GM18526 (cell line): ENCODE measurements around the gene XCL1.

Experiments
- POLR2A ChIP-seq: IDR thresholded peaks from 3 replicates; pipeline ENCODE4 v1.6.1; 2011; ENCODE audit not compliant: insufficient read length; ENCODE audit errors: extremely low read depth

XCL1 gene

GRCh38 chr1:168603501-168604110, 27.2 kb downstream of the XCL1 start:
- TF ChIP-seq POLR2A, result no peak

GRCh38 chr1:168605443-168605842, 29.0 kb downstream of the XCL1 start:
- no peak for TF ChIP-seq POLR2A

GRCh38 chr1:168606096-168606495, 29.7 kb downstream of the XCL1 start:
- no peak for TF ChIP-seq POLR2A

- no peak for TF ChIP-seq POLR2A
These were observed 31.5 kb downstream of the XCL1 start for GRCh38 chr1:168607872-168608428.

GRCh38 chr1:168608796-168609715, 32.7 kb downstream of the XCL1 start:
- TF ChIP-seq POLR2A, result no peak

GRCh38 chr1:168609741-168610510, 33.5 kb downstream of the XCL1 start:
- no peak for TF ChIP-seq POLR2A

- TF ChIP-seq POLR2A, result no peak
These were observed 36.6 kb downstream of the XCL1 start for GRCh38 chr1:168613038-168613451.

GRCh38 chr1:168613691-168614231, 37.4 kb downstream of the XCL1 start:
- no peak for TF ChIP-seq POLR2A

- TF ChIP-seq POLR2A, result no peak
These were observed 37.8 kb downstream of the XCL1 start for GRCh38 chr1:168614235-168614634.

- TF ChIP-seq POLR2A, result no peak
These were observed 39.6 kb downstream of the XCL1 start for GRCh38 chr1:168615965-168616364.

GRCh38 chr1:168617974-168618750, 41.8 kb downstream of the XCL1 start:
- TF ChIP-seq POLR2A, result no peak

GRCh38 chr1:168618886-168619285, 42.5 kb downstream of the XCL1 start:
- TF ChIP-seq POLR2A, result no peak

- no peak for TF ChIP-seq POLR2A
These were observed 45.0 kb downstream of the XCL1 start for GRCh38 chr1:168621356-168621755.
